Stimulated activated CD4-positive, alpha-beta T cell treated with anti-CD3 and anti-CD28 coated beads, Interleukin-15, amount 100 ng/mL, for 24 hours (primary cell): ENCODE measurements around the gene WDR5.

Experiments used
- DNase-seq: peaks from one replicate; pipeline ENCODE4 v3.0.0-alpha.2; 2020

The WDR5 gene

GRCh38 chr9:134174526-134175290 is 38.8 kb downstream of the WDR5 start:
- no peak for DNase-seq

DNA sequence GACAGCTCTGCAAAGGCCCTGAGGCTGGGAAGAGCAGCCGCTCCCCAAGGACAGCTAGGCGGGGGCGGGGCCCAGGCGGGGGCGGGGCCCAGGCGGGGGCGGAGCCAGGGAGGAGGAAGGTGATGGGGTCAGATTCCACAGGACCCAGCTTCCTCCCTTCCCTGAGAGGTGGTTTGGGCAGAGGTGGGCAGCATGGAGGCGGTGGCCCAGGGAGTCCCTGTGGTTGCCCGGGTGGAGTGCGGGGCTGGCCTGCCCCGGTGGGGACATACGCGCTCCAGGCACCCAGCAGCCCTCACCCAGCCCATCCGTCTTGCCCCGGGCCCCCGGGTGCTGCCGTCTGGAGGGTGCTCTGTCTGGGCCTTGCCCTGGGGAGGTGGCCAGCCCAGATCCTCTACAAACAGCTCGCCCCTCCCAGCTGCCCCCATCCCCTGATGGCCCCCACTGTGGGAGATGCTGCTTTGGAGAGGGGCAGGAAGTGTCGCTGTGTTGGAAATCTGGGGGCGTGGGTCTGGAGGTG is 39.5 kb downstream of the WDR5 start:
- DNase-seq: no peak

- no peak for DNase-seq
These were observed 40.1 kb downstream of the WDR5 start for GRCh38 chr9:134175808-134176598.

GRCh38 chr9:134176599-134176968 is 40.7 kb downstream of the WDR5 start:
- DNase-seq: no peak

DNA sequence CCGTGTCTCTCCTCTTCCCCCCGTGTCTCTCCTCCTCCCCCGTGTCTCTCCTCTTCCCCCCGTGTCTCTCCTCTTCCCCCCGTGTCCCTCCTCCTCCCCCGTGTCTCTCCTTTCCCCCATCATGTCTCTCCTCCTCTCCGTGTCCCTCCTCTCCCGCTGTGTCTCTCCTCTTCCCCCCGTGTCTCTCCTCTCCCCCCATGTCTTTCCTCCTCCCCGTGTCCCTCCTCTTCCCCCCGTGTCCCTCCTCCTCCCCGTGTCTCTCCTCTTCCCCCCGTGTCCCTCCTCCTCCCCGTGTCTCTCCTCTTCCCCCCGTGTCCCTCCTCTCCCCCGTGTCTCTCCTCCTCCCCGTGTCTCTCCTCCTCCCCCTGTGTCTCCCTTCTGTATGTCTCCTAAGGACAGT is 41.3 kb downstream of the WDR5 start:
- DNase-seq: no peak

DNA sequence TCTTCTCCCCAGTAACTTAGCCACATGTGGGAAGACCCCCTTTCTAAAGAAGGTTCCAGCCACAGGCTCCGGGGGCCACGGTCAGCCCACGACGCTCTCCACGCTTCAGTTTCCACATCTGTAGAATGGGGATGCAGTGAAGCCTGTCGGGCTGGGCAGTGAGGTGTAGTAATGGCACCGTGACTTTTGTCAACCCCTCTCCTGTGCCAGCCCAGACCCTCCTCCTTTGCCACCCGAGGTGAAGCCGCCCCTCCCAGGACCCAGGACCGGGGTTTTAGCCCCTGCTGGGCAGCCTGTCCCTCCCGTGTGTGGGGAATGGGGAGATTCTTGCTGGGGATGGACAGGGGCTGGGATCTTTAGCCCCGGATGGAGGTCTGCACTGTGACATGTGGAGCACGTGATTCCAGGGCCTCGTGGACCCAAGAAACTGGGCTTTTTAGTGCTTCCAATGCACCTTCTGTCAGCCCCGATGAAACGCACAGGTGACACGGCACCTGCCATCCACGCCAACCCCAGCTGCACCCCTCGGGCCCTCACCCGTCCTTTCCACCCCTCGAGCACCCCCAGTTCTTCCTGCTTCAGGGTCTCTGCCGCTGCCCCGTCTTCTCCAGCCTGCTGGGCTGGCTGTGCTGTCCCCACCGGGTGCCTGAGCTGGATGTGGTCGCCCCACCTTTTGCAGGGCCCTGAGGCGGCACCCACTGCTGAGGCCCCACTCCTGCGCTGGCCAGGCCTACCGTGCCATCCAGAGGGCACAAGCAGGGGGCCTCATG is 41.9 kb downstream of the WDR5 start:
- no peak for DNase-seq

GRCh38 chr9:134178394-134178767 is 42.5 kb downstream of the WDR5 start:
- DNase-seq: no peak

GRCh38 chr9:134178768-134179551 is 43.1 kb downstream of the WDR5 start:
- DNase-seq: no peak

DNA sequence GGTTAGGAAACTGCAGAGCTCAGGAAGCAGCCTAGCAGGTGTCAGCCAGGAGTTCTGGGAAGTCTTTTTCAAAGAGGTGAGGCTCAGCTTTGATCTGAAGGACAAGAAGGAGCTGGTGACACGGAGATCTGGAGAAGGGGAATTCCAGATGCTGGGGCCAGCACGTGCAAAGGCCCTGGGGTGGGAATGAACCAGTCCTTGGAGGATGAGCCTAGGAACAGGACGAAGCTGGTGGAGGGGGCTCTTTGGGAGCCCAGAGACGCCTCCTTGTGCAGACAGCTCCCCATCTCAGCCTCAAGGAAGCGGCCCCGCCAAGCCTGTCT is 43.7 kb downstream of the WDR5 start:
- DNase-seq: no peak

GRCh38 chr9:134179918-134180785 is 44.3 kb downstream of the WDR5 start:
- no peak for DNase-seq

DNA sequence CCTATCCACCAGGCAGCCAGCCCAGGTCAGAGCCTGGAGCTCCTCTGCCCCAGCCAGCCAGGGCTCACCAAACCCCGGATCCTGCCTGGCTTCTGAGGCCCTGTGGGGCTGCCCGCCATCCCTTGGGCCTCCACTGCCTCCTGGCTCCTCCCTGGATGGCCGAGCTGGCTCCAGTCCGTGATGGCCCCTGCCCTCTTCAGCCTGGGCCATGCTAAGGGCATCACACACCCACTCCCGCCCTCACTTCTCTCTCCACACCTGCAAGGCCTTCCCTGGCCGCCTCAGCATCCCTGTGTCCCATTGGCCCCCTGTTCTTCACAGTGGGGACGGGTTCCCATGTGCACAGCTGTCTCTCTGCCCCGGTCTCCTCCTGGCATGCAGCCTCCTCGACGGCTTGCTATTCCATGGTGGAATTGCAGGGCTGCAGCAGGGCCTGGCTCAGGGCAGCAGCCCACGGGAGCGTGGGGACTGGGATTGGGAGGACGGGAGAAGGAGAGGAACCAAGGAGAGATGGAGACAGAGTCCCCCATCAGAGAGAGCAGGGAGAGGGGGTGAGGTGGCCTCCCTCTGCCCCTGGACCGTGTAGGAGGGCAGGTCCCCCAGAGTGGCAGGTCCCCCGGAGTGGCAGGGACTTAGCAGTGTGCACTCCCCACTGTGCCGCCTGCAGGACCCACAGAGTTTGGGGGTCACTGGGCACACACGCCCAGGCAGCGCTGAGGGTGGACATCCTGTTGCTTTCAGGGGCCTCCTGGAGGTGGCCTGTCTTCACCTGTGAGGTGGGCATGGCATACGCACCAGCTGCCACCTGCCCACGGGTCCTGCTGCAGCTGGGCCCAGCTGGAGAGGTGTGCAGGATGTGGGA is 45.1 kb downstream of the WDR5 start:
- DNase-seq: no peak

DNA sequence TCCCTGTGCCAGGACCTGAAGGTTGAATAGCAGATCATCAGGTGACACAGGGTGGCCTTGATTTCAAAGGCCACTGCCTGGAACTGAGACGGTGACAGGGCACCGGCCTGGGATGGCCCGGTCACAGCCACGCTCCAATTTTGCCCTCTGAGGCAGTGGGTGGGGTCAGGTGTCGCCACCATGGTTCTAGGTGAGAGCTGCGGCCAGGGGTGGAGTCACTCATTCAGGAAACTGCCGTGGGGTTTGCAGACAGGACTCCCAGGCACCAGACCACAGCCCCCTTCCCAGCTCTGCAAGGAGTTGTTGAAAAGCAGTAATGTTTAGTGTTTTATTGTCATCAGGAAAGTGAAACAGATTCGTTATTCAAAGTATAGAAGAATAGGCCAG is 45.8 kb downstream of the WDR5 start:
- no peak for DNase-seq

DNA sequence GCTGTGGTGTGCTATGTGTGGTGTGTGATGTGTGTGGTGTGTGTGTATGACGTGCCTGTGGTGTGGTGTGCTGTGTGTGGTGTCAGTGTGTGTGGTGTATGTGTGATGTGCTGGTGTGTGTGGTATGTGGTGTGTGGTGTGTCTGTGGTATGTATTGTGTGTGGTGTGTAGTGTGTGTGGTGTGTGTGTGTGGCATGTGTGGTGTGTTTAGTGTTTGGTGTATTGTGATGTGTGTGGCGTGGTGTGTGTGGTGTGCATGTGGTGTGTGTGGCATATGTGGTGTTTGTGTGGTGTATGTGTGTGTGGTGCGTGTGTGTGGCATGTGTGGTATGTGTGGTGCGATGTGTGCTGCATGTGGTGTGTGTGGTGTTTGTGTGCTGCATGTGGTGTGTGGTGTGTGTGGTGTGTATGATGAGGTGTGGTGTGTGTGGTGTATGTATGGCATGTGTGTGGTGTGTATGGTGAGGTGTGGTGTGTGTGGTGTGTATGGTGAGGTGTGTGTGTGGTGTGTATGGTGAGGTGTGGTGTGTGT is 46.7 kb downstream of the WDR5 start:
- no peak for DNase-seq

DNA sequence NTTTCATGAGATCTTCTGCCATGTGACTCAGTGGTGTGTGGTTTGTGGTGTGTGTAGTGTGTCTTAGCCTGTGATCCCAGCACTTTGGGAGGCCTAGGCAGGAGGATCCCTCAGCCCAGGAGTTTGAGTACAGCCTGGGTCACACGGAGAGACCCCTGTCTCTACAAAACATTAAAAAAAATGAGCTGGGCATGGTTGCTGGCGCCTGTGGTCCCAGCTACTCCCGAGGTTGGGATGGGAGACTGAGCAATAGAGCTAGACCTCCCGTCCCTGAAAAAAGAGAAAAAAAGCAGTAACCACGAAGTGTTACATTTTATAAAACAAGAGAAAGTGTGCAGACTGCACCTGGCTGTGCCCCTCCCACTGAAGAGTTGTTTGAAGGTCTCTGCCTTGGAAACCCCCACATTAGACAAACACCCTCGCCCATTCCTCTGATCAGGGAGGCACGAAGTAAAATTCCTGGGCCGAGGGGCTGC is 49.7 kb downstream of the WDR5 start:
- DNase-seq: peak; percentile 47

DNA sequence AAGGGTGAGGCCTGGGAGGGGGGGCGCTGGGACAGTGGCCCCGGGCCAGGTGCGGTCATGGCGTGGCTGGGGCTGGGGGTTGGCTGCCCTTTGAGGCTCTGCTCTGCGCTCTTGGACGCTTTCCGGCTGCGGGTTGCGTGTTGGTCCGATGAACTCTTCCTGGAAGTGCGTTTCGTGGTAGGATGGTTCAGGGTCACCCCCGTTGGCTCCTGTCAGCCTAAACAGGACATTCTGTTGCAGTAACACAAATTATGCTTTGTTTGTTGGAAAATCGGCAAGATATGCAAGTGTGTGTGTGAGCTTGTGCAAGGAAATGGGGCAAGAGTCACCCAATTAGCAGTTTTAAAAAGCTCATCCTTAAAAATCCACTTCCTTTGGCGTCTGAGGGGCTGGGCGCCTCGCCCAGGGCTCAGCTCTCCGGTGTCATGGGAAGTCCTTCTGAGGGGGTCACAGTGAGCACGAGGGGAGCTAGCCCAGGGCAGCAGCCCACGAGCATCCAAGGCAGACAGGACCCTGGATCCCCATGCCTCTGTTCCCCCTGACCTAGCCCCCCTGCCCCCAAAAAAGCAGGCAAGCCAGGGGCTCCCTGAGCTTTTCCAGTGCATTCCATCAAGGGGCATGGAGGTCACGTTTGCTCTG is 50.7 kb downstream of the WDR5 start:
- DNase-seq: no peak

GRCh38 chr9:134187110-134187531 is 51.2 kb downstream of the WDR5 start:
- DNase-seq: no peak

DNA sequence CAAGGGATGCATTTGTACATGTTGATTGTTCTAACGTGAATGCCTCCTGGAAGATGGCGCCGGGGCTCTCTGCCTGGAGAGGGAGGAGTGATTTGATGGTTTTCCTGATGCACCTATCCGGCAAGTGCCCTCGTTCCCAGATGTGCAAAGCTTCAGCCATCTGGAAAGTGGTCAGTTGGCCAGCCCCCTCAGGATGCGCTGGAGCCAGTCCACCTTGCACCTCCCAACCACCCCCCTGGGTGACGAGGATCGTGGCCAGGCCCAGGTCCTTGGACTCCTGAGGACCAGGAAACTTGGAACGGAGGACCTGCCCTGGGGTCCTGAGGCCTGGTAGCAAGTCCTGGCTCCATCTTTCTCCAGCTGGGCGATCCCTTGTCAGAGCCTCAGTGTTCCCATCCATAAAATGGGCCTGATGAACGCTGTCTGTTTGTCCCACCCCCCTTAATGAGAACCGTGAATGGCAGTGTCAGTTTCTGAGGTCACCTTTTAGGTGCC is 52.1 kb downstream of the WDR5 start:
- no peak for DNase-seq

- DNase-seq: no peak
These were observed 52.7 kb downstream of the WDR5 start for GRCh38 chr9:134188386-134189144.

GRCh38 chr9:134189145-134189469 is 53.2 kb downstream of the WDR5 start:
- no peak for DNase-seq
